ENCODE measurements around the gene KEL.

Gene KEL

DNA sequence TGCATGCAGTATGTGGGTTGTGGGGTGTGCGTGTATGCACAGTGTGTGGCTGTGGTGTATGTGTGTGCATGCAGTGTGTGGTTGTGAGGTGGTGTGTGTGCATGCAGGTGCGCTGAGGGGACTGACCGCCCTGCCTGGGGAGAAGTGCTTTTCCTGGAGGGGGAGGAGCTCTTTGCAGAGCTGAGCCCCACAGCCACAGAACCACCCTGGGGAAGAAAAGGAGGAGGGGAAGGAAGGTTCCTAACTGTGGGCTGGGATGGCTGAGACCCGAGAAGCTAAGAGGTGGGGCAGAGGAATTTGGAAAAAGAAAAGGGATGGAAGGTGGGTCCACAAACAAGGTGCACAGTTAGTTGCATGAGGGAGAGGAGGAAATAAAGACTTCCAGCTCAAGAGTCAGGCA lies 28.5 kb downstream of the KEL start, which contains the start of gene TRPV5:
TRPV5 (minus strand) TSS at position 123 of the 400 bp plus-strand sequence. CDS start 287 bp downstream, outside the sequence.
- in situ Hi-C loops (cut with HindIII; ENCODE audit: low sequenced_read_pairs) = no loop called here
- TF ChIP-seq, protein P1, sequence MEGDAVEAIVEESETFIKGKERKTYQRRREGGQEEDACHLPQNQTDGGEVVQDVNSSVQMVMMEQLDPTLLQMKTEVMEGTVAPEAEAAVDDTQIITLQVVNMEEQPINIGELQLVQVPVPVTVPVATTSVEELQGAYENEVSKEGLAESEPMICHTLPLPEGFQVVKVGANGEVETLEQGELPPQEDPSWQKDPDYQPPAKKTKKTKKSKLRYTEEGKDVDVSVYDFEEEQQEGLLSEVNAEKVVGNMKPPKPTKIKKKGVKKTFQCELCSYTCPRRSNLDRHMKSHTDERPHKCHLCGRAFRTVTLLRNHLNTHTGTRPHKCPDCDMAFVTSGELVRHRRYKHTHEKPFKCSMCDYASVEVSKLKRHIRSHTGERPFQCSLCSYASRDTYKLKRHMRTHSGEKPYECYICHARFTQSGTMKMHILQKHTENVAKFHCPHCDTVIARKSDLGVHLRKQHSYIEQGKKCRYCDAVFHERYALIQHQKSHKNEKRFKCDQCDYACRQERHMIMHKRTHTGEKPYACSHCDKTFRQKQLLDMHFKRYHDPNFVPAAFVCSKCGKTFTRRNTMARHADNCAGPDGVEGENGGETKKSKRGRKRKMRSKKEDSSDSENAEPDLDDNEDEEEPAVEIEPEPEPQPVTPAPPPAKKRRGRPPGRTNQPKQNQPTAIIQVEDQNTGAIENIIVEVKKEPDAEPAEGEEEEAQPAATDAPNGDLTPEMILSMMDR (IDR thresholded peaks at IDR 0.05; ENCODE audit: low read depth, low read length) = no peak
- DNase-seq (ENCODE audit: low read depth, low spot score) = no peak

DNA sequence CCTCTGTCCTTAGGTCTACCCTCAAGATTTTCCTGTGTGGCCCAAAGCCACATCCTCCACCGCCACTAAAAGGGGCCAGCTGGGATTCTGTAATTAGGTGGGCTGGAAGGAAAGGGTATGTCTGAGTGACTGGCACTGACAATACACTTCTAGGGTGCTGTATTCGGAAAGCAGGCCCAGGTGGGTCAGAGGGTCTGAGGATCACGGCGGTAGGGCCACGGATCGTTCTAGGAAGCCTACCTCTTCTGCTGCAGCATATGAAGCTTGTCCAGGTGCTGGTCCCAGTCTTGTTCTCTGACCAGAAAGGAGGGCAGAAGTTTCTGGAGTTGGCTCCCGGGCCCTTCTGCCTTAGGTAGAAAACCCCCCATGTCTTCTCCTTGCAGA lies 29.1 kb downstream of the KEL start:
- TF ChIP-seq, protein P1 (IDR thresholded peaks at IDR 0.05; ENCODE audit: low read depth, low read length) = no peak
- H3K4me3 ChIP-seq (ENCODE audit: low read depth, low read length) = no peak overlapping the region
- DNase-seq (ENCODE audit: low read depth, low spot score) = no peak
- in situ Hi-C loops (cut with HindIII; ENCODE audit: low sequenced_read_pairs) = no loop called here

More for the DNA sequence above, 28.5 kb downstream of the KEL start, which contains the start of gene TRPV5:
- no peak within 1 kb of the TSS for H3K4me3 ChIP-seq (ENCODE audit: low read depth, low read length)

DNA sequence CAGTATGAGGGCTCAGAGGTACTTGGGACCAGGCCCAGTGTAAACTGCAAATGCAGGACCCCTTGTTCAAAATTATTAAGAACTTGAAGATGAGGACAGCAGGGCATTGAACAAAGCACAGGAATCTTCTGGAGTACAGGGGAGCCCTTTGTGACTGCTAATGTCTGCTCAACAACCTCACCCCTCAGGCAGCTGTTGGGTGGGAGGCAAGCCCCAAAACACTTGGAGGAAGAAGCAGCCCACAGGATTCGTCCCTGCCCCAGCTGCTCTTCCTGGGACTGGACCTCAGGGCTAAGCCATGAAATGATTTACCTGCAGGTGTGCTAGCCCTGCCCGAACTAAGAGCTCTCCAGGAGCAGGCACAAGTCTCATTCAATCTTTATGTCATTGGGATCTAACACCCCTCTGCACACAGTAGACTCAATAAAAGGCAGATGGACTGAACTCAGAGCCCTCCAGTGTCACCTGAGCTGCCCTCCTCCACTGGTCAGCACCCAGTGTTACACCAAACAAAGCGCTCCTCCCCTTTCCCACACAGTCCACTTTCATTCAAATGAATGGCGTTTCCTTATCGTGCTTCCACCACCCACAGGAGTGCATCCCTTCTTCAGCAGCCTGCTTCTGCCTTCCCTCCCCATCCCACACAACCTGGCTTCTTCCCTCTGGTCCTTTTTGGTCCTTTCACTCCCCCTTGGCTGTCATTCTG lies 29.6 kb downstream of the KEL start:
- H3K4me3 ChIP-seq (ENCODE audit: low read depth, low read length) = no peak overlapping the region
- TF ChIP-seq, protein P1 (IDR thresholded peaks at IDR 0.05; ENCODE audit: low read depth, low read length) = no peak
- no peak for DNase-seq (ENCODE audit: low read depth, low spot score)
- in situ Hi-C loops (cut with HindIII; ENCODE audit: low sequenced_read_pairs) = no loop called here

DNA sequence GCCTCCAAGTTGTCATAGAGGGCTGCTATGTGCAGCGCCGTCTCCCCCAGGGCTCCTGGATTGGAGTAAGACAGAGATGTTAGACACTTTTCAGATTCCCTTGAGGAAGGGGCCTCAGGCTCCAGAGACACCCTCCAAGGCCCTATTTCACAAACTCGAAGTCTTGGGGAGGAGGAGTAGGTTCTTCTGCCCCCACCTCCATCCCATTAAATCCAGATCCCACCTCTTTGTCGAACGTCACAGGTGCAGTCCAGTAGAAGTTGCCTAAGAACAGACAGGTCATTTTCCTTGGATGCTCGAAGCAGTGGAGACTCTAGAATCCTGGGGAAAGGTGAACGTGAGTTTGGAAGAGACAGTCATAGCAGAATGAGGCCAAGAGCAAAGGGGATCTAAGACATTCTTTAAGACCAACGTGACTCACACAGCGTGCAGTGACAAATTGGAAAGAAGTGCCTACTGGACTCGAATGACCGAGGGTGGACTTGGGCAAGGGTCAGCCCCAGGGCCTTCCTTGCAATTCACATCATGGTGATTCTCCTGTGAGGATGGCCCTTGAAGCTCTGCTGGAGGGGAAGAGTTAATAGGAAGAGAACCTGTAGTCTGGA lies 31.9 kb downstream of the KEL start:
- DNase-seq (ENCODE audit: low read depth, low spot score) = no peak
- no peak overlapping the region for H3K4me3 ChIP-seq (ENCODE audit: low read depth, low read length)
- in situ Hi-C loops (cut with HindIII; ENCODE audit: low sequenced_read_pairs) = no loop called here
- TF ChIP-seq, protein P1 (IDR thresholded peaks at IDR 0.05; ENCODE audit: low read depth, low read length) = no peak

DNA sequence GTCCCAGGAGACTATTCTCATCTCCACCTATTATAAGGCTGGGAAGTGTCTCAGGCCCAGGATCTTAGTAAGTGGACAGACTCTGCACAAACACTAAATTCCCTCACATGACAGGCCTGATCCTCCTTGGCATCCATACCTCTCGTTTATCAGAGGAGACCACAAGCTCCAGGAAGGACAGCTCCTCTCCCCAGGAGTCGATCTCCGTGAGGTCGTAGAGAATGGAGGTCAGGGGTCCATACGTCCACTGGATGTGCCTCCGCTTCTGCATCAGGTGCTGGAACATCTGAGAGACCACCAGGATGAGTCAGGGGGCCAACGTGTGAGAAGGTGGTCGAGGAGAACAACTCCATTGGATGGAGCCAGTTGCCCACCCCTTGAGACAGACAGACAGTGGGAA lies 34.2 kb downstream of the KEL start:
- no peak for DNase-seq (ENCODE audit: low read depth, low spot score)

DNA sequence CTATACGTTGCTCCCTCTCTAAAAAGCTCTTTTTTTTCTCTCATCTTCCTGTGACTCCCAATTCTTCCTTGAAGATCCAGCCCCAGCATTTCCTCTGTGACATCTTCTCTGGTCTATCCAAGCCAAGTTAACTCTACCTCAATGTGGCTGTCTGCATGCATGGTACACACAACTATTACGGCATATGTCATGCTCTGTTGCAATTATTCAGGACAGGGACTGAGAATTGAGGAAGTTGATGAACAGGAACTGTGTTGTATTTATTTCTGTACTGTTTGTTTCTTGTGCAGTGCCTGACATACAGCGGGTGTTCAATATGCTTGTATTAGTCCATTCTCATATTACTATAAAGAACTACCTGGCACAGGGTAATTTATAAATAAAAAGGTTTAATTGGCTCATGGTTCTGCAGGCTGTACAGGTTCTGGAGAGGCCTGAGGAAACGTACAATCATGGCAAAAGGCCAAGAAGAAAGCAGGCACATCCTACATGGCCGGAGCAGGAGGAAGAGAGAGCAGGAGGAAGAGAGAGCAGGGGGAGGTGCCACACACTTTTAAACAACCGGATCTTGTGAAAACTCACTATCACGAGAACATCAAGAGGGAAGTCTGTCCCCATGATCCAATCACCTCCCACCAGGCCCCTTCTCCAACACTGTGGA lies 34.9 kb downstream of the KEL start:
- TF ChIP-seq, protein P1 (IDR thresholded peaks at IDR 0.05; ENCODE audit: low read depth, low read length) = no peak
- no peak overlapping the region for H3K4me3 ChIP-seq (ENCODE audit: low read depth, low read length)
- no peak for DNase-seq (ENCODE audit: low read depth, low spot score)
- in situ Hi-C loops (cut with HindIII; ENCODE audit: low sequenced_read_pairs) = no loop called here

More for the DNA sequence above, 34.2 kb downstream of the KEL start:
- in situ Hi-C loops (cut with HindIII; ENCODE audit: low sequenced_read_pairs) = no loop called here
- H3K4me3 ChIP-seq (ENCODE audit: low read depth, low read length) = no peak overlapping the region
- TF ChIP-seq, protein P1 (IDR thresholded peaks at IDR 0.05; ENCODE audit: low read depth, low read length) = no peak
